SK-N-SH (cell line): ENCODE data around the gene PLA2G2F. TPM values are rescaled to one million over a fixed set of nuclear protein-coding genes. Genes with fewer than 3 reads are reported as not detected.

Experiments used
- CTCF ChIA-PET: fragments of 300-600, 350-600 bp; formaldehyde crosslinking; extraction: SDS; loops from one replicate; lab custom pipeline; 2021; lab: Yijun Ruan, JAX
- POLR2A ChIA-PET: fragments of 350-600 bp; sonication (Branson Sonifier 250); formaldehyde crosslinking; extraction: SDS; loops from one replicate; lab custom pipeline; 2020; ENCODE audit warnings: antibody characterized with exemption, inconsistent platforms; lab: Yijun Ruan, JAX
- DNase-seq: peaks from one replicate; pipeline ENCODE4 v3.0.0; 2012
- H2AFZ ChIP-seq: fragments of 200-600 bp; sonication (generic); 2 replicates; pipeline ENCODE4 v1.8.1; 2016; ENCODE audit warnings: antibody characterized with exemption, mild to moderate bottlenecking, low read depth
- H3F3A ChIP-seq: fragments of 200-600 bp; sonication (generic); replicated peaks from 2 replicates; pipeline ENCODE3; 2016; ENCODE audit warnings: antibody characterized with exemption, mild to moderate bottlenecking; ENCODE audit not compliant: insufficient read depth
- H3K27ac ChIP-seq, 2 experiments: fragments of 200-500 bp in 1 of 2; fragments of 200-600 bp in 1 of 2; sonication (Bioruptor generic) in 1 of 2; sonication (generic), shearing (Covaris generic) in 1 of 2; 2 replicates each; pipeline versions ENCODE4 v1.5.1 to v1.6.1; 2014 to 2016; ENCODE audit warnings: low read depth in 2 of 2, inconsistent platforms in 1 of 2, low read length in 1 of 2, mild to moderate bottlenecking in 1 of 2, mixed read lengths in 1 of 2
- H3K27me3 ChIP-seq: fragments of 200-600 bp; sonication (generic), shearing (Covaris generic); 2 replicates; pipeline ENCODE4 v1.6.1; 2016; ENCODE audit warnings: mixed run types; ENCODE audit not compliant: insufficient read depth
- H3K36me3 ChIP-seq, 2 experiments: fragments of 200-500 bp in 1 of 2; fragments of 200-600 bp in 1 of 2; sonication (Bioruptor generic) in 1 of 2; sonication (generic) in 1 of 2; replicated peaks in 1 of 2; 2 replicates each; pipeline versions ENCODE3 to v1.5.1; 2014 to 2016; ENCODE audit warnings: low read length in 1 of 2, mild to moderate bottlenecking in 1 of 2; ENCODE audit not compliant: insufficient read depth in 2 of 2, control insufficient read depth in 1 of 2
- H3K4me1 ChIP-seq, 2 experiments: fragments of 200-500 bp in 1 of 2; fragments of 200-600 bp in 1 of 2; sonication (Bioruptor generic) in 1 of 2; sonication (generic), shearing (Covaris generic) in 1 of 2; 2 replicates each; pipeline versions ENCODE4 v1.5.1 to v1.6.1; 2014 to 2016; ENCODE audit warnings: low read depth in 1 of 2, low read length in 1 of 2, mixed run types in 1 of 2; ENCODE audit not compliant: insufficient read depth in 2 of 2, control insufficient read depth in 1 of 2
- H3K4me2 ChIP-seq: fragments of 200-600 bp; sonication (generic), shearing (Covaris generic); 2 replicates; pipeline ENCODE4 v1.6.1; 2017; ENCODE audit warnings: mixed run types
- H3K4me3 ChIP-seq, 2 experiments: fragments of 200-500 bp in 1 of 2; fragments of 200-600 bp in 1 of 2; sonication (Bioruptor generic) in 1 of 2; sonication (generic), shearing (Covaris generic) in 1 of 2; 2 replicates each; pipeline versions ENCODE4 v1.5.1 to v1.8.1; 2014 to 2016; ENCODE audit warnings: low read depth in 2 of 2, inconsistent platforms in 1 of 2, low read length in 1 of 2, mild to moderate bottlenecking in 1 of 2, mixed read lengths in 1 of 2, moderate library complexity in 1 of 2
- H3K79me2 ChIP-seq: fragments of 200-600 bp; sonication (generic); 2 replicates; pipeline ENCODE4 v1.8.1; 2017; ENCODE audit warnings: mild to moderate bottlenecking; ENCODE audit not compliant: insufficient read depth
- H3K9ac ChIP-seq: fragments of 200-600 bp; sonication (generic); 2 replicates; pipeline ENCODE4 v1.6.1; 2017; ENCODE audit warnings: mixed run types
- H3K9me2 ChIP-seq: fragments of 200-600 bp; sonication (generic); 2 replicates; pipeline ENCODE4 v1.6.1; 2017; ENCODE audit warnings: mixed run types
- H3K9me3 ChIP-seq: fragments of 200-600 bp; sonication (generic); 2 replicates; pipeline ENCODE4 v1.6.1; 2017; ENCODE audit warnings: mixed run types, mild to moderate bottlenecking, moderate library complexity
- H4K20me1 ChIP-seq: fragments of 200-600 bp; sonication (generic); 2 replicates; pipeline ENCODE4 v1.6.1; 2017; ENCODE audit warnings: mild to moderate bottlenecking, mixed run types; ENCODE audit not compliant: insufficient read depth
- CHD2 ChIP-seq: fragments of 150-350 bp; IDR thresholded peaks from 2 replicates; pipeline ENCODE4 v1.6.1; 2018; ENCODE audit warnings: low read length; ENCODE audit not compliant: partially characterized antibody
- EZH2phosphoT487 ChIP-seq: fragments of 200-600 bp; sonication (generic); IDR thresholded peaks from 2 replicates; pipeline ENCODE4 v1.6.1; 2017; ENCODE audit warnings: low read depth, mixed run types, mild to moderate bottlenecking, antibody characterized with exemption, moderate library complexity, borderline replicate concordance
- IRF3 ChIP-seq: fragments of 150-350 bp; IDR thresholded peaks from 2 replicates; pipeline ENCODE4 v1.6.1; 2016; ENCODE audit warnings: mild to moderate bottlenecking, low read depth, low read length
- NRF1 ChIP-seq: IDR thresholded peaks from 2 replicates; pipeline ENCODE4 v1.6.1; 2012; ENCODE audit warnings: low read depth, mild to moderate bottlenecking, low read length
- RAD21 ChIP-seq: IDR thresholded peaks from 2 replicates; pipeline ENCODE4 v1.6.1; 2012; ENCODE audit warnings: mild to moderate bottlenecking, low read length
- RCOR1 ChIP-seq: fragments of 150-350 bp; IDR thresholded peaks from 2 replicates; pipeline ENCODE4 v1.6.1; 2017; ENCODE audit warnings: antibody characterized with exemption, low read length
- RXRA ChIP-seq: IDR thresholded peaks from 2 replicates; pipeline ENCODE4 v1.4.0; 2012; ENCODE audit warnings: low read depth, mild to moderate bottlenecking, borderline replicate concordance
- SMC3 ChIP-seq: IDR thresholded peaks from 2 replicates; pipeline ENCODE4 v1.6.1; 2012; ENCODE audit warnings: low read depth, low read length, improper control_type of control experiment
- USF2 ChIP-seq: fragments of 150-350 bp; IDR thresholded peaks from 2 replicates; pipeline ENCODE4 v1.6.1; 2017; ENCODE audit warnings: antibody characterized with exemption, low read length, low read depth, borderline replicate concordance
- WGBS: methylation state at CpG from one replicate; pipeline ENCODE4 v1.1.6; 2017; ENCODE audit warnings: low lambda C conversion rate; 5-methylcytosine and 5-hydroxymethylcytosine counted together
- polyA plus RNA-seq, 3 experiments: library from polyadenylated mRNA; depleted of rRNA; stranded (reverse); fragments of >200 nt; gene quantifications; 2 replicates each; pipeline ENCODE4 v1.2.3, GENCODE V29; 2012
- TF ChIP-seq, protein P1 (sequence below): IDR thresholded peaks from 2 replicates; pipeline ENCODE4 v1.6.1; 2012; ENCODE audit warnings: mild to moderate bottlenecking, low read depth, low read length, moderate library complexity
- TF ChIP-seq, protein P2 (sequence below): IDR thresholded peaks from 2 replicates; pipeline ENCODE4 v1.4.0; 2012; ENCODE audit warnings: low read depth
- TF ChIP-seq, protein P3 (sequence below): IDR thresholded peaks from 2 replicates; pipeline ENCODE4 v1.4.0; 2012; ENCODE audit warnings: low read depth, borderline replicate concordance

Gene PLA2G2F
- polyA plus RNA-seq, 1 of the 3 experiments (the other 2 are of a cell fraction), result not detected

DNA sequence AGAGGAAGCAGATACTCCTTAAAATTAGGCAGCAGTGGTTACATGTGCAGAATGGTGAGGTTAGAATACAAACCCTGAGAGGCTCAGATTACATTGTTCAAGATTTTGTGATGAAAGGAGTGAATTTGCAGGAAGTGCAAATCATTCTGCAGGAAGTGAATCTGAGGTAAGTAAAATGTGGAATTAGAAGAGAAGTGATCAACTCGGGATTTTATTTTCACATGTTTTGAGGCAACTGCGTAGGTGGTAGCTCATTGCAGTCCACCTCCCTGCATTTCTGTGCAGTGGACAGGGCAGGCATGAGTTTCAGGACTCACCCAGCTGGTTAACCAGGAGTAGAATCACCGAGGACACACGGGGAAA is 49.3 kb downstream of the PLA2G2F start:
- no peaks in the 10 kb centered on the region for H3K79me2 ChIP-seq
- no peaks in the 10 kb centered on the region for H3K36me3 ChIP-seq
- DNase-seq, result no peak
- CTCF ChIA-PET, result interaction anchor here (1.2 to 2.0 kb wide), 3 partner anchors 23 to 214 kb away, joined by 3 to 7 read pairs (median 5); no protein-coding TSS in a partner anchor
- H3K9ac ChIP-seq, result no peak overlapping the region
- H3F3A ChIP-seq, result no peaks in the 10 kb centered on the region
- H3K9me2 ChIP-seq, result no peaks in the 10 kb centered on the region
- H3K27me3 ChIP-seq, result peaks cover 2% of the 10 kb centered on the region; the same call in 1 of the 2 replicates
- no peaks in the 10 kb centered on the region for H3K9me3 ChIP-seq
- no peak overlapping the region for H3K4me3 ChIP-seq
- WGBS, result 33% methylated on average over 4 of the region's 4 CpGs
- H2AFZ ChIP-seq, result no peak overlapping the region
- H3K27ac ChIP-seq, result no peak overlapping the region
- TF ChIP-seq RXRA, result no peak
- no peak for TF ChIP-seq EZH2phosphoT487
- no peak for TF ChIP-seq USF2
- TF ChIP-seq NRF1, result no peak
- TF ChIP-seq, protein P1, sequence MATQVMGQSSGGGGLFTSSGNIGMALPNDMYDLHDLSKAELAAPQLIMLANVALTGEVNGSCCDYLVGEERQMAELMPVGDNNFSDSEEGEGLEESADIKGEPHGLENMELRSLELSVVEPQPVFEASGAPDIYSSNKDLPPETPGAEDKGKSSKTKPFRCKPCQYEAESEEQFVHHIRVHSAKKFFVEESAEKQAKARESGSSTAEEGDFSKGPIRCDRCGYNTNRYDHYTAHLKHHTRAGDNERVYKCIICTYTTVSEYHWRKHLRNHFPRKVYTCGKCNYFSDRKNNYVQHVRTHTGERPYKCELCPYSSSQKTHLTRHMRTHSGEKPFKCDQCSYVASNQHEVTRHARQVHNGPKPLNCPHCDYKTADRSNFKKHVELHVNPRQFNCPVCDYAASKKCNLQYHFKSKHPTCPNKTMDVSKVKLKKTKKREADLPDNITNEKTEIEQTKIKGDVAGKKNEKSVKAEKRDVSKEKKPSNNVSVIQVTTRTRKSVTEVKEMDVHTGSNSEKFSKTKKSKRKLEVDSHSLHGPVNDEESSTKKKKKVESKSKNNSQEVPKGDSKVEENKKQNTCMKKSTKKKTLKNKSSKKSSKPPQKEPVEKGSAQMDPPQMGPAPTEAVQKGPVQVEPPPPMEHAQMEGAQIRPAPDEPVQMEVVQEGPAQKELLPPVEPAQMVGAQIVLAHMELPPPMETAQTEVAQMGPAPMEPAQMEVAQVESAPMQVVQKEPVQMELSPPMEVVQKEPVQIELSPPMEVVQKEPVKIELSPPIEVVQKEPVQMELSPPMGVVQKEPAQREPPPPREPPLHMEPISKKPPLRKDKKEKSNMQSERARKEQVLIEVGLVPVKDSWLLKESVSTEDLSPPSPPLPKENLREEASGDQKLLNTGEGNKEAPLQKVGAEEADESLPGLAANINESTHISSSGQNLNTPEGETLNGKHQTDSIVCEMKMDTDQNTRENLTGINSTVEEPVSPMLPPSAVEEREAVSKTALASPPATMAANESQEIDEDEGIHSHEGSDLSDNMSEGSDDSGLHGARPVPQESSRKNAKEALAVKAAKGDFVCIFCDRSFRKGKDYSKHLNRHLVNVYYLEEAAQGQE, result no peak
- TF ChIP-seq SMC3, result no peak
- no peak for TF ChIP-seq CHD2
- H3K4me1 ChIP-seq, result peaks cover 0 to 3% of the 10 kb centered on the region in 2 experiments; a peak in 1 of 4 replicates
- H4K20me1 ChIP-seq, result no peaks in the 10 kb centered on the region
- H3K4me2 ChIP-seq, result no peak overlapping the region
- POLR2A ChIA-PET, result no interaction called here

DNA sequence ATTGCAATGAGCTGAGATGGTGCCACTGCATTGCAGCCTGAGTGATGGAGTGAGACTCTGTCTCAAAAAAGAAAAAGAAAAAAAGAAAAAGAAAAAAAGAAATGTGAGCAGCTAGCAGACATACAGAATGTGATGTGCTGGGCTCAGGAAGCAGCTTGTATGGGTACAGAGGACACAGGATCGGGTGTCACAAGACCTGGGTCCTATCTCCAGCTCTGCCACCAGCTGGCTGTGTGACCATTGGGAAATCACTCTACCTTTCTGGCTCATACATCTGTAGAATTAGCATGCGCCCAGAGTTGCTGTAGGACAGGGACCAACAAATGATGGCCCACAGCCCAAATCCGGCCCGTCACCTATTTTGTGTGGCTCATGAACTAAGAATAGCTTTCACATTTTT is 50.5 kb downstream of the PLA2G2F start:
- no peaks in the 10 kb centered on the region for H3F3A ChIP-seq
- H2AFZ ChIP-seq, result no peak overlapping the region
- no peaks in the 10 kb centered on the region for H3K79me2 ChIP-seq
- no peak overlapping the region for H3K9ac ChIP-seq
- WGBS, result 49% methylated on average over 4 of the region's 4 CpGs
- POLR2A ChIA-PET, result no interaction called here
- H3K9me2 ChIP-seq, result no peaks in the 10 kb centered on the region
- H3K27me3 ChIP-seq, result peaks cover 12% of the 10 kb centered on the region; the same call in 1 of the 2 replicates
- no peaks in the 10 kb centered on the region for H3K36me3 ChIP-seq
- H3K4me1 ChIP-seq, result no peaks in the 10 kb centered on the region; a peak in 1 of 4 replicates
- DNase-seq, result no peak
- CTCF ChIA-PET, result interaction anchor here (1.0 to 2.0 kb wide), 3 partner anchors 12 to 215 kb away, joined by 3 to 7 read pairs (median 3); no protein-coding TSS in a partner anchor
- H3K9me3 ChIP-seq, result no peaks in the 10 kb centered on the region
- no peak overlapping the region for H3K4me2 ChIP-seq
- H3K27ac ChIP-seq, result no peak overlapping the region
- H3K4me3 ChIP-seq, result no peak overlapping the region
- H4K20me1 ChIP-seq, result no peaks in the 10 kb centered on the region
- TF ChIP-seq IRF3 (no peak), RCOR1 (no peak), RAD21 (no peak)
- TF ChIP-seq, protein P2, sequence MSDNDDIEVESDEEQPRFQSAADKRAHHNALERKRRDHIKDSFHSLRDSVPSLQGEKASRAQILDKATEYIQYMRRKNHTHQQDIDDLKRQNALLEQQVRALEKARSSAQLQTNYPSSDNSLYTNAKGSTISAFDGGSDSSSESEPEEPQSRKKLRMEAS, result no peak
- TF ChIP-seq, protein P1, result no peak
- TF ChIP-seq, protein P3, sequence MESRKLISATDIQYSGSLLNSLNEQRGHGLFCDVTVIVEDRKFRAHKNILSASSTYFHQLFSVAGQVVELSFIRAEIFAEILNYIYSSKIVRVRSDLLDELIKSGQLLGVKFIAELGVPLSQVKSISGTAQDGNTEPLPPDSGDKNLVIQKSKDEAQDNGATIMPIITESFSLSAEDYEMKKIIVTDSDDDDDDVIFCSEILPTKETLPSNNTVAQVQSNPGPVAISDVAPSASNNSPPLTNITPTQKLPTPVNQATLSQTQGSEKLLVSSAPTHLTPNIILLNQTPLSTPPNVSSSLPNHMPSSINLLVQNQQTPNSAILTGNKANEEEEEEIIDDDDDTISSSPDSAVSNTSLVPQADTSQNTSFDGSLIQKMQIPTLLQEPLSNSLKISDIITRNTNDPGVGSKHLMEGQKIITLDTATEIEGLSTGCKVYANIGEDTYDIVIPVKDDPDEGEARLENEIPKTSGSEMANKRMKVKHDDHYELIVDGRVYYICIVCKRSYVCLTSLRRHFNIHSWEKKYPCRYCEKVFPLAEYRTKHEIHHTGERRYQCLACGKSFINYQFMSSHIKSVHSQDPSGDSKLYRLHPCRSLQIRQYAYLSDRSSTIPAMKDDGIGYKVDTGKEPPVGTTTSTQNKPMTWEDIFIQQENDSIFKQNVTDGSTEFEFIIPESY, result no peak
